ENCODE data around the gene PCNX3.
"Not testable (repeated sequence)": the region's sequence is repeated elsewhere in the genome, so short reads cannot be mapped to it uniquely, and the experiment has no call there.

Gene PCNX3

DNA sequence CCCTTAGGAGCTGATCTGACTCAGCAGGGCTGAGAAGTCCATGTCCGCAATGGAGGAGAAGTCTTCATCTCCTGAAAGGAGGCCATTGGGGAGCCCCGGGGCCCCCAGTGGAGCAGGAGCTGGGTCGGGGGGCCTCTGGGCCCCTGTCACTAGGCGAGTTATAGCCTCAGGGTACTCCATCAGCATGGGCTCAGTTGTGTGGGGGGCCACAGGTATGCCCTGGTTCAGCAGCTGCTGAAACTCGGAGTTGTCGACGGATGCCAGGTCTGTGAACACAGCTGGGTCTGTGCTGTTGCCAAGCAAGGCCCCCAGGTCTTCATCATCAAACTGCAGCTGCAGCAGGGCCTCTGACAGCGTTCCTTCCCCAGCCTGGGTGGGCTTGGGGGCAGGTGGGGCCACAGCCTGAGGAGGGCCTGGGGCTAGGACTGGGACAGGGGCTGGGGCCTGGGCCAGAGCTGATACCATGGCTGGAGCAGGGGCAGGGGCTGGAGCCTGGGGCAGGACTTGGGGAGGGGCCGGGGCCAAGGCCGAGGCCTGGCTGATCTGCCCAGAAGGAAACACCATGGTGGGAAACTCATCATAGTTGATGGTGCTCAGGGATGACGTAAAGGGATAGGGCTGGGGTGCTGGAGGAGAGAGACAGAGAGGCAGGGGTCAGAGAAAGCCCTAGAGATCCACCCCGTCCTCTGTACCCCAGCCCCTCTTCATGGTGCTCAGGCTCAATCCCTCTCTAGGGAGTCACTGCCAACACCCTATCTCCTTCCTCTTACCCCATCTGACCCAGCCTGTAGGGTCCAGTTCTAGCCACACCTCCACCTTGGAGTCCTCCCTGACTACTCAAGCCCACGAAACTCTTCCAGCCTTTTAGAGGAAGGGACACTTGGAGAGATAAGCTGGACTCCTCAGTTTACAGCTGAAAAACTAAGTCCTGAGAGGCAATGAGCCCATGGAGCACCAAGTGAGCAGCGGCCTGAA lies 39.1 kb downstream of the PCNX3 start:
- DNase-seq (ENCODE audit: low spot score), result no peak

- no peak for DNase-seq (ENCODE audit: low spot score)
These were observed 40.2 kb downstream of the PCNX3 start for GRCh38 chr11:65655570-65656332.

DNA sequence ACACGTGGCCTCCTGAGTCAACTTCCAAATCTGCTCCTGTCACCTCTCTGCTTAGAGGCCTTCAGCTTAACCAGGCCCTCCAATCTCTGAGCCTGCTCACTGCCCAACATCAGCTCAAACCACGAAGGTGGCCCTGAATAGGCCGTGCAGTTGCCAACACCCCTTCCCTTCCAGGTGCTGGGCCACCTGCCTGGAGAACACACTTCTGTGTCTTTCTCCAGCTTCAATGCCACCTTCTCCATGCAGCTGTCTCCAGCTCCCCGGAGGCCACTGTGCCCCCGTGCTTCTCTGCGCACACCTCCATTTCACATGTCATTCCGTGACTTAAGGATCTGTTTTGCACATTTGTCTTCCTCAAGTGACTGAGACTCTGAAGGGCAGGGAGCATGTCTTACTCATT lies 41.9 kb downstream of the PCNX3 start:
- DNase-seq (ENCODE audit: low spot score), result no peak

DNA sequence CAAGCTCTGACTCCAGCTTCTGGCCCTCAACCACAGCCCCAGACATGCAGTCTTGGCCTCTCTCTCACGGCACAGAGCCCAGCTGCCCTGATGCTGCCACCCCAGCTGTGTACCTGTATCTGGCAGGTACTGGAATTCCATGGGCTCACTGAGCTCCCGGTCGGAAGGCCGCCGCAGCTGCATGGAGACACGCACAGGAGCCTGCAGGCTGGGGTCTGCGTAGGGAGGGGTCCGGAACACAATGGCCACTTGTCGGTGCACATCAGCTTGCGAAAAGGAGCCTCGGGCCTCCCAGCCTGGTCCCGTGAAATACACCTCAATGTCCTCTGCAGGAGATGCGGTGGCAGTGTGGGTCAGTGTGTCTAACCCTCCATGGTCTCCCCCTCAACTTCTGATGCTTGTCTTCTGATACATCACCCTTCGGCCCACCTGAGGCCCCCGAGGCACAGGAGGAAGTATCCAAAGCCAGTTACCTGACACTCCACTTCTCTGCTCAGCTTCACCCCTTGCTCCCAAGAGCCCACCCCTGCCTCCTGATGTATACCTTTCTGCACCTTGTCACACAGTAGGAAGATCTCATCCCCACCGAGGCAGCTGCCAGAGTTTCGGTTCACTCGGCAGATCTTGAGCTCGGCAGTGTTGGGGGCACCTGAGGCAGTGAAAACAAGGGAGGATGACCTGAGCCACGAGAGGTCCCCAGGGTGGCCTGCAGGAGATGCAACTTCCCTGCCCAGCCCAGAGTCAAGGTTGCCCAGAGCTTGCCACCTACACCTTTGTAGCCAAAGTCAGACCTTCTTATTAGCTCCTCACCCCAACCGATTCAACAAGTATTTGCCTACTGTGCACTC lies 42.8 kb downstream of the PCNX3 start:
- no peak for DNase-seq (ENCODE audit: low spot score)

DNA sequence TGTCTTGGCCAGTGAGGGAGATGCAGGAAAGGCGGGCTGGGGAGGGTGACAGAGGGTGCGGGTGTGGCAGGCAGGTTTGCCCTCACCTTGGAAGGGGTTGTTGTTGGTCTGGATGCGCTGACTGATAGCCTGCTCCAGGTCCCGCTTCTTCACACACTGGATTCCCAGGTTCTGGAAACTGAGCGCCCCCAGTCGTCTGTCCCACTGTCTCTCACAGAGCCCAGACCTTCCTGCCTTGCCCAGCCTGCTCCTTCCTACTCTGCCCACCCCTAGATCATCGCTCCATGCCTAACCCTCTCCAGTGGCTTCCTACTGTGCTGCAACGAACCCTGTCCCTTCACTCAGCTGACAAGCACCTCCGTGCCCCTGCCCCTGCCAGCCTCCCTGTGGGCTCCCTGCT lies 44.5 kb downstream of the PCNX3 start:
- DNase-seq (ENCODE audit: low spot score), result no peak

GRCh38 chr11:65660908-65661307 lies 45.3 kb downstream of the PCNX3 start:
- DNase-seq (ENCODE audit: low spot score), result not testable (repeated sequence)

GRCh38 chr11:65661599-65662246 lies 46.1 kb downstream of the PCNX3 start:
- no peak for DNase-seq (ENCODE audit: low spot score)

DNA sequence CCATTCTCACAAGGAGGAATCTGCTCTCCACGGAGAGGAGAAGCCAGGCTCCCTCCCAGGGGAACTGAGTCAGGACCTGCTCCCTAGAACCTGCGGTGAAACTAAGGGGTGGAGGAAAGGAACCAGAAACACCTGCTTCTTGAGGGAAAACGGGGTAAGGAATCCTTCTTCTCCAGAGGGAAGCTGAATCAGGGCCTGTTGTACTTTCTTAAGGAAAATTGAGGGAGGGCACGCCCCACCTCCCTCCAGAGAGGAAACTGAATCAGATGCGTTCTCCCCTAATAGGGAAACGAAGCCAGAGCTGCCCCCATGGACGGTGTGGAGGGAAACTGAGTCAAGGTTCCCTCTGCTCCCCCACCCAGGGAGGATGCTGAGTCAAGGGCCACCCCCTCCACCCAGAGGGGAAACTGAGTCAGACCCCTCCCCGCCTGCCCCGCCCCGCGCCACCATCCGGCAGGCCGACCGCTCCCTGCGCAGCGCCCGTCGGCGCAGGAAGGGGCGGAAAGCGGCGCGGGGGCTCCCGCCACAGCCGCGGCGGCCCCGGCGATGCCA lies 46.7 kb downstream of the PCNX3 start:
- DNase-seq (ENCODE audit: low spot score), result no peak

DNA sequence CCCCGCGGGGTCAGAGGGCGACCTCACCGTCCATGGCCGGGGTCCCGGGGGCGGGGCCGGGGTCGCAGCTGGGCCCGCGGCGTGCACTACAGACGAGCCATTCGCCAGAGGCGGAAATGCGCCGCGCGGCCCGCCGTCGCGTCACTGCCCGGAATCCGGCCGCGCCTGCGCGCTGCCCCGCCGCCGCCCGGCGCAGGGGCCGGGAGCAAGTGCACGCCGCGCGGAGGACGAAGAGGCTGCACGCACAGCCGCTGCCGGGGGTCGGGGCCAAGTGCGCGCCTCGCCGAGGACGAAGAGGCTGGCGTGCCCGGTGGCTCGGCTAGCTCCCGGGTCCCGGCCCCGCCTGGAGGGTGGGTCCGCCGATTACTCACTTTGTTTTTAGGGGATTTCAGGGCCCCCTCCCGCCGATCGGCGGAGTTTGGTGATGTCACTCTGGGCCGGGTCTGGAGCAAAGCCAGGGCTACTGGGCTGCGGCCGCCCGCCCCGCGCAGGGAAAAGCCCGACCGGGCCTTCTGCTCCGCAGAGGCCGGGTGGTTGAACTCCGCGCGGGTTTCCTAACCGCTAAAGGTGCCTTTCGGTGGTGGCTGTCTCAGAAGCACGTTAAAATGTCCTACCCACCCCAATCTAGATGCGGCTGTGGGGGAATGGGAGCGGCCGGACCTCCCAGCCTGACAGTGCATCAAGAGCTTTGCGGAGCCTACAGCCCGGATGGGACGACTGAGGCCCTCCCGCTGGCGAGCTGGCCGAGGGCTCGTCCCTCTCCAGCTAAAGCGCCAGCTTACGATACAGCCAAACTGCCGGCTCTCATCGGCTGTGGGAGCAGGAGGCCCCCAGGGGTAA lies 47.4 kb downstream of the PCNX3 start, which contains the start of gene RELA:
Gene RELA (minus strand): TSS at position 118 of the 840 bp plus-strand sequence. CDS start 84 bp downstream, at position 34.
- peak; percentile 93 for DNase-seq (ENCODE audit: low spot score)

DNA sequence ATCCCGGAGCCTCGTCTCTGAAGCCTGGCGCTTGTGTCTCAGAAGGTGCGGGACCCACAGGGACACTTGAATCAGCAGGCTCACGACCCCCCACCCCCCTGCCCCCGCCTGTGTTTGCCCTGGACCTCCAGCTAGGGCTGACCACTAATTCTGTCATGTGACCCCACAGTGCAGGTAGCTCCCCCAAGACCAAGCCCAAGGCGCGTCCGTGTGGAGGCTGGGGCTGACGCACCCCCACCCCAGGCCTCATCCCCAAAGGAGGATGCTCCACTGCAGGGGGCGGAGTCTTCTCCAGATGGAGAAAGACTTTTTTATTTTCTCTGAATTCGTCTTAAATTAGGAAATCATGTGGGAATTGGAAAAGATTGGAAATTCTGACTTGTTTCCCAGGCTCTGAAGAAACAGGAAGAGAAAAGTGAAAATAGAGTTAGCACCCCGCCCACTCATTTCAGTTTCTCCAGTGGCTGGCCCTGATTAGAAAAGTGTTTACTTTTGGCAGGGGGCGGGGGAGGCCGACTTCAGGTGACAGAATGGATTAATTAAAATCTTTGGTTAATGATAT lies 48.1 kb downstream of the PCNX3 start:
- peak; percentile 62 for DNase-seq (ENCODE audit: low spot score)

- DNase-seq (ENCODE audit: low spot score), result no peak
These were observed 56.7 kb downstream of the PCNX3 start for GRCh38 chr11:65672180-65672860.

DNA sequence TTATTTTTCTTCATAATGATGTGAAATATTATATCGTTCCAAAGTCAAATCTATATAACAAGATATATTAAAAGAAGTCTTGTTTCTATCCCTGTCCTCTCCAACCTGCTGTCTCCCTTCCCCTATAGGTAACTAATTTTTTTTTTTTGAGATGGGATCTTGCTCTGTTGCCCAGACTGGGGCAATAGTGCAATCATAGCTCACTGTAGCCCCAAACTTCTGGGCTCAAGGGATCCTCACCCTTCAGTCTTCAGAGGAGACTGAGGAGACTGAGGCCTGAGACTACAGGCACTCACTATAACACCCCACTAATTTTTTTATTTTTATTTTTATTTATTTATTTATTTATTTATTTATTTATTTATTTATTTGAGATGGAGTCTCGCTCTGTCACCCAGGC lies 57.4 kb downstream of the PCNX3 start:
- DNase-seq (ENCODE audit: low spot score), result no peak

DNA sequence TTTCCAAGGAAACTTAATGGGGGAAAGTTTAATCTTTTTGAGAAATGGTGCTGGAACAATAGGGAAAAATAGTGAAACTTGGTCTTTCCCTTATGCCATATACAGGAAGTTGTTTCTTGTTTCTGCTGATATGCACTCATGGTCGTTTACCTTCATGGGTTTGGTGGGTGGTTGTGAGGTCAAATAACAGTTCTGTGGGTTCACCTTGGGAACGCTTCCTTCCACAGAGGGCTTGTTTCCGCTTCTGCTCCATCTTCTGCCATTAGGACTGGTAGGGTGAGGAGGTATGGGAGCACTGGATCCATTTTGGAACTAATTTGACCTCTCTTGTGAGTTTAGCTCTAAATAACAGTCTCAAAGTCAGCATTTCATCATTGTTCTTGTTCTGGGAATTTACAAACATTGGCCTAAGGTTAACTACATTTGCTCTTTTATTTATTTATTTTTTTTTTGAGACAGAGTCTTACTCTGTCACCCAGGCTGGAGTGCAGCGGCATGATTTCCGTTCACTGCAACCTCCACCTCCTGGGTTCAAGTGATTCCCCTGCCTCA lies 64.7 kb downstream of the PCNX3 start:
- no peak for DNase-seq (ENCODE audit: low spot score)

DNA sequence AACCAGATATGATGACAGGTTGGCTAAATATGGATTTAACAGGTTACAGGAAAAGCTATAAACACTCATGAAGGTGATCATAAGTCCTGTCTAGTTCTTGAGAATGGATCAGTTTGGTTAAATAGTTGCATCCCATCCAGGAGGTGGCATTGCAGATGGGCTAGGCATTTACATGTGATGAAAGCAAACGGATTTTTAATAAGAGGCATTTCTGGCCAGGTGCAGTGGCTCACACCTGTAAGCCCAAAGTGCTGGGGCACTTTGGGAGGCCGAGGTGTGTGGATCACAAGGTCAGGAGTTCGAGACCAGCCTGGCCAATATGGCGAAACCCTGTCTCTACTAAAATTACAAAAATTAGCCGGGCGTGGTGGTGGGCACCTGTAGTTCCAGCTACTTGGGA lies 67.9 kb downstream of the PCNX3 start:
- DNase-seq (ENCODE audit: low spot score), result not testable (repeated sequence)

DNA sequence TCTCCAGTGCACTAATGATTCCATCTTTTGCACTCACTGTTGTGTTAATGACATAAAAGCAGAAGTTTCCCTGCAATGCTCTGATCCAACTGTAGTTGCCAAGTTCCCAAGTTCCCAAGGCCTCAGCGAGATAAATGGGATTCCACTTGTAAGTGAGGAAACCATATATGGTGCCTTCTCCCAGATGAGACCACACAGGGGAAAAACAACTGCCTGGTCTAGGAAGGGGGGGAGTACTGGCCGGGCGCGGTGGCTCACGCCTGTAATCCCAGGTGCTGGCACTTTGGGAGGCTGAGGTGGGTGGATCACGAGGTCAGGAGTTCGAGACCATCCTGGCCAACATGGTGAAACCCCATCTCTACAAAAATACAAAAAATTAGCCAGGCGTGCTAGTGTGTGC lies 70.4 kb downstream of the PCNX3 start:
- no peak for DNase-seq (ENCODE audit: low spot score)
